Measurements from ENCODE around the gene LPCAT4.

DNA sequence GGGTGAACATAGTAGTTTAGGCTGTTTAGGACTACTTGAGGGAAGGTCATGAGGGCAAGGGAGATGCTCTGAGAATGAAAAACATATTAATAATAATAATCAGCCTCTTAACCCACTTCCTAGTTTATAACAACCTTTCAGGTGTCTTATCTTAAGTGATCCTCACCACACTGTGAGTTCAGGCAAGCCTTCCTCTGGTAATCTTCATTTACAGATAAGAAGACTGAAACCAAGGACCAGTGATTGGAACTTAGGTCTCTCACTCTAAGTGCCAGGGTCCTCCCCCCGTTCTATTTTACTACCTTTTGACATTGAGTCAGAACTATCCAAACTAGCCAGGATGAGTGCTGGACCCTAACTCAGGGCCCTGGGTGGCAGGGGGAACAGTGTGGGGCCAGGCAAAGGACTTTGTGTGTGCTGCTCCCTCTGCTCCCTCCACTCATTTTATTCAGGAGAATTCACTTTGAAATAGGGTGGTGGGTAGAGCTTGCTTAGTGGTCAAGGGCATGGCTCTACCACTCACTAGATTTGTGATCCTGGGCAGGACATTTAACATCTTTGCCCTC is 18.2 kb downstream of the LPCAT4 start:
- TF ChIP-seq, protein P1, sequence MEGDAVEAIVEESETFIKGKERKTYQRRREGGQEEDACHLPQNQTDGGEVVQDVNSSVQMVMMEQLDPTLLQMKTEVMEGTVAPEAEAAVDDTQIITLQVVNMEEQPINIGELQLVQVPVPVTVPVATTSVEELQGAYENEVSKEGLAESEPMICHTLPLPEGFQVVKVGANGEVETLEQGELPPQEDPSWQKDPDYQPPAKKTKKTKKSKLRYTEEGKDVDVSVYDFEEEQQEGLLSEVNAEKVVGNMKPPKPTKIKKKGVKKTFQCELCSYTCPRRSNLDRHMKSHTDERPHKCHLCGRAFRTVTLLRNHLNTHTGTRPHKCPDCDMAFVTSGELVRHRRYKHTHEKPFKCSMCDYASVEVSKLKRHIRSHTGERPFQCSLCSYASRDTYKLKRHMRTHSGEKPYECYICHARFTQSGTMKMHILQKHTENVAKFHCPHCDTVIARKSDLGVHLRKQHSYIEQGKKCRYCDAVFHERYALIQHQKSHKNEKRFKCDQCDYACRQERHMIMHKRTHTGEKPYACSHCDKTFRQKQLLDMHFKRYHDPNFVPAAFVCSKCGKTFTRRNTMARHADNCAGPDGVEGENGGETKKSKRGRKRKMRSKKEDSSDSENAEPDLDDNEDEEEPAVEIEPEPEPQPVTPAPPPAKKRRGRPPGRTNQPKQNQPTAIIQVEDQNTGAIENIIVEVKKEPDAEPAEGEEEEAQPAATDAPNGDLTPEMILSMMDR (IDR thresholded peaks at IDR 0.05), result no peak
- TF ChIP-seq POLR2A (IDR thresholded peaks at IDR 0.05), result no peak

All from Peyer's patch (tissue), 4 donors.